ENCODE results near the gene OR2D2. TPM values are rescaled to one million over a fixed set of nuclear protein-coding genes. Genes with fewer than 3 reads are reported as not detected.

The OR2D2 gene
- total and polyA plus RNA-seq, 10 of the 15 experiments (the other 5 are each of a cell fraction or from before 2014, with no cell fraction given) = not detected

DNA sequence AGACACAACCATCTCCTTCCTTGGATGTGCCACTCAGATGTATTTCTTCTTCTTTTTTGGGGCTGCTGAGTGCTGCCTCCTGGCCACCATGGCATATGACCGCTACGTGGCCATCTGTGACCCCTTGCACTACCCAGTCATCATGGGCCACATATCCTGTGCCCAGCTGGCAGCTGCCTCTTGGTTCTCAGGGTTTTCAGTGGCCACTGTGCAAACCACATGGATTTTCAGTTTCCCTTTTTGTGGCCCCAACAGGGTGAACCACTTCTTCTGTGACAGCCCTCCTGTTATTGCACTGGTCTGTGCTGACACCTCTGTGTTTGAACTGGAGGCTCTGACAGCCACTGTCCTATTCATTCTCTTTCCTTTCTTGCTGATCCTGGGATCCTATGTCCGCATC is 15.4 kb downstream of the OR2D2 start:
- no peak for TF ChIP-seq DPF2 (IDR thresholded peaks at IDR 0.05)
- TF ChIP-seq POU2F2 (IDR thresholded peaks at IDR 0.05; ENCODE audit: borderline replicate concordance, low read depth, low read length) = no peak
- TF ChIP-seq IKZF1 (conservative IDR thresholded peaks at IDR 0.05) = no peak
- no peak for TF ChIP-seq SREBF1 (IDR thresholded peaks at IDR 0.05; ENCODE audit: low read length)
- no peak for TF ChIP-seq RAD21 (IDR thresholded peaks at IDR 0.05; ENCODE audit: insufficient read depth, low read depth, low read length)
- TF ChIP-seq, protein P1, sequence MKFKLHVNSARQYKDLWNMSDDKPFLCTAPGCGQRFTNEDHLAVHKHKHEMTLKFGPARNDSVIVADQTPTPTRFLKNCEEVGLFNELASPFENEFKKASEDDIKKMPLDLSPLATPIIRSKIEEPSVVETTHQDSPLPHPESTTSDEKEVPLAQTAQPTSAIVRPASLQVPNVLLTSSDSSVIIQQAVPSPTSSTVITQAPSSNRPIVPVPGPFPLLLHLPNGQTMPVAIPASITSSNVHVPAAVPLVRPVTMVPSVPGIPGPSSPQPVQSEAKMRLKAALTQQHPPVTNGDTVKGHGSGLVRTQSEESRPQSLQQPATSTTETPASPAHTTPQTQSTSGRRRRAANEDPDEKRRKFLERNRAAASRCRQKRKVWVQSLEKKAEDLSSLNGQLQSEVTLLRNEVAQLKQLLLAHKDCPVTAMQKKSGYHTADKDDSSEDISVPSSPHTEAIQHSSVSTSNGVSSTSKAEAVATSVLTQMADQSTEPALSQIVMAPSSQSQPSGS (IDR thresholded peaks at IDR 0.05; ENCODE audit: low read length) = no peak
- no peak for TF ChIP-seq YY1 (IDR thresholded peaks at IDR 0.05; ENCODE audit: low read depth, low read length)
- no peak for TF ChIP-seq RAD51 (IDR thresholded peaks at IDR 0.05)
- TF ChIP-seq BMI1 (IDR thresholded peaks at IDR 0.05; ENCODE audit: borderline replicate concordance) = no peak
- no peak for TF ChIP-seq SP1 (IDR thresholded peaks at IDR 0.05; ENCODE audit: low read depth, low read length)
- TF ChIP-seq ZNF24 (IDR thresholded peaks at IDR 0.05) = no peak
- no peak for TF ChIP-seq PAX5 (IDR thresholded peaks at IDR 0.05; ENCODE audit: borderline replicate concordance, low read depth, low read length)
- no peak for TF ChIP-seq MEF2A (IDR thresholded peaks at IDR 0.05; ENCODE audit: insufficient read depth, low read depth, low read length)
- FAIRE-seq (no peak), DNase-seq (ENCODE audit: low read depth, low spot score) (no peak), ATAC-seq (peak; percentile 68)
- no peaks in the 10 kb centered on the region for H3K4me1 ChIP-seq (ENCODE audit: control insufficient read depth, insufficient read depth, low read length)
- no peak overlapping the region for H2AFZ ChIP-seq (ENCODE audit: control insufficient read depth, low read depth, low read length)
- ChIA-PET POLR2A (no interaction called here), RAD21 (ENCODE audit: unreplicated experiment) (no interaction called here), CTCF (no interaction called here), SMC1A (ENCODE audit: uncharacterized antibody, unreplicated experiment) (interaction anchor here (0.9 kb wide), 1 partner anchor 23 kb away, joined by 3 read pairs; no protein-coding TSS in a partner anchor)
- H4K20me1 ChIP-seq (ENCODE audit: control insufficient read depth, insufficient read depth) = no peaks in the 10 kb centered on the region
- no peaks in the 10 kb centered on the region for H3K9me3 ChIP-seq (replicated peaks; ENCODE audit: control insufficient read depth, insufficient read depth, low read length)
- H3K4me2 ChIP-seq (ENCODE audit: control insufficient read depth, insufficient read depth) = no peak overlapping the region
- no peak overlapping the region for H3K9ac ChIP-seq (ENCODE audit: control insufficient read depth, insufficient read depth, low read length)
- WGBS (ENCODE audit: insufficient coverage, insufficient replicate concordance, low lambda C conversion rate, missing lambda C conversion rate) = 15% methylated on average over 3 of the region's 3 CpGs
- intact Hi-C loops (cut with micrococcal nuclease; ENCODE audit: unreplicated experiment) = no loop called here
- H3K79me2 ChIP-seq (ENCODE audit: control insufficient read depth, insufficient read depth, low read length) = no peaks in the 10 kb centered on the region
- H3K36me3 ChIP-seq (ENCODE audit: control insufficient read depth in 2 of 2, insufficient read depth in 2 of 2, low read length in 1 of 2) = no peaks in the 10 kb centered on the region
- no peak overlapping the region for H3K4me3 ChIP-seq
- no TSS peak for BruUV-seq (replicated peaks)
- in situ Hi-C loops (cut with MboI) = no loop called here
- no peak overlapping the region for H3K27ac ChIP-seq (ENCODE audit: control insufficient read depth, insufficient read depth)
- no peaks in the 10 kb centered on the region for H3K27me3 ChIP-seq (replicated peaks in 1 of 2; ENCODE audit: control insufficient read depth in 2 of 2, insufficient read depth in 2 of 2, low read length in 1 of 2)

Data from GM12878 (cell line).